Erythroblast (primary cell): ENCODE data around the gene USB1.

Experiments
- GATA1 ChIP-seq: IDR thresholded peaks from 2 replicates; pipeline ENCODE4 v1.6.1; 2011; ENCODE audit warnings: low read depth, mild to moderate bottlenecking, control low read depth, low read length, moderate library complexity
- POLR2A ChIP-seq: IDR thresholded peaks from 2 replicates; pipeline ENCODE4 v1.6.1; 2011; ENCODE audit warnings: mild to moderate bottlenecking, low read length

- TF ChIP-seq POLR2A (no peak), GATA1 (no peak)
Measured at GRCh38 chr16:58057784-58058183, 56.6 kb downstream of the USB1 start.
